Measurements from ENCODE around the gene SKIL.
A peak's percentile ranks its signal among the peaks of the same experiment; 100 is the strongest.
"Not testable (repeated sequence)": the region's sequence is repeated elsewhere in the genome, so short reads cannot be mapped to it uniquely, and the experiment has no call there.

The SKIL gene

GRCh38 chr3:170357176-170358041 is at the start of gene SKIL:
Gene SKIL (plus strand): TSS chr3:170357715. CDS start chr3:170360332, 2,617 bp downstream.
- DNase-seq: peak; percentile 98

- DNase-seq: no peak
Measured at GRCh38 chr3:170309046-170309445, 48.5 kb upstream of the SKIL start.

- no peak for DNase-seq
Measured at GRCh38 chr3:170317954-170318353, 39.6 kb upstream of the SKIL start.

- no peak for DNase-seq
Measured at GRCh38 chr3:170320461-170321121, 36.9 kb upstream of the SKIL start.

DNA sequence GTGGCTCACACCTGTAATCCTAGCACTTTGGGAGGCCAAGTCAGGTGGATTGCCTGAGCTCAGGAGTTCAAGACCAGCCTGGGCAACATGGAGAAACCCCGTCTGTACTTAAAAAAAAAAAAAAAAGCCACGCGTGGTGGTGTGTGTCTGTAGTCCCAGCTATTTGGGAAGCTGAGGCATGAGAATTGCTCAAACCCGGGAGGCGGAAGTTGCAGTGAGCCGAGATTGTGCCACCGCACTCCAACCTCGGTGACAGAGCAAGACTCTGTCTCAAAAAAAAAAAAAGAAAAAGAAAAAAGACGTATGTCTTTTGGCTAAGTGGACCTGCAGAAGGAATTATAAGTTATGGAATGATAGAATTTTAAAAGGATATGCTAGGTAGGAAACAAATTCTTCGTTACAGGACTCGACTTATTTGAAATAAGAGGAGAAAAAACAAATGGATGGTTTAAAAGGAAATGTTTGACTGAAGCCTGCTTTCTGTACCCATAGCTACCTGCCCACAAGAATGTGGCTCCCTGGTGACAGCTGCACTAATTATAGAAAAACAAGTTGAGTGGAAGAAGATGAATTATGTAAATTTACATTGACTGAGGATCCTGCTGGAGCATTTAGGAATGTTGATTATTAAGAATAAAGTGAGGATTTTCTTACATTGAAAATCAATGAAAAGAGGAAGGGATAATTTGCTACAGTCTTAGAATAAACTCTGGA is 36.0 kb upstream of the SKIL start:
- peak; percentile 22 for DNase-seq

DNA sequence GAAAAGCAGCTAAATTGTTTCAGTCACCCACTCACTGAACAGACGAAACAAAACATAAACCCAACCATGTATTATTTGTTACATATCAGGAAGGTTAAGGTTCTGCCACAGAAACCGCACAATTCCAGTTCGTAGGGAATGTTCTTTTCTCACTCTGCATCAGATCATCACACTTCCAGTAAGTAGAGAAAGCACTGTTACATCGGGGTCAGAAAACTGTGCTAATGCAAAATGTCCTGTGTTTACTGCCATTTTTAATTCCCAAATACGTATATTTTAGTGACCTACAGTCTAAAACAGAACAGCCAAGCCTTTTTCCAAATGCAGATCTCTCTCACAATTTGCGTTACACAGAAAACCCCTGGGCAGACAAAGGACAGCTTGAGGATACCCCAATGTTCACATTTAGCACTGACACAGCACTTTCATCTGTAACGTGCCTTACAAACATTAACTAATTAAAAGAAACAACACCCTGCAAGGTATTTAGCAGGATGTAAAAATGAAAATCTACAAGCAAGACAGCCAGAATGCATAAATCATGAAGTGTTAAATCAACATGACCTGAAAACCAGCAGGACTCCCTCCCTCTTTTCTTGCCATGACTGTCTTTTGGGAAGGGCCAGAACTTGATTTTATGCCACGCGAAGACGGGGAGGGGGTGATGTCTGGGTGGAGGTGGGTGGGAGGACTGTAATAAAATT is 34.8 kb upstream of the SKIL start:
- DNase-seq: peak; percentile 50

DNA sequence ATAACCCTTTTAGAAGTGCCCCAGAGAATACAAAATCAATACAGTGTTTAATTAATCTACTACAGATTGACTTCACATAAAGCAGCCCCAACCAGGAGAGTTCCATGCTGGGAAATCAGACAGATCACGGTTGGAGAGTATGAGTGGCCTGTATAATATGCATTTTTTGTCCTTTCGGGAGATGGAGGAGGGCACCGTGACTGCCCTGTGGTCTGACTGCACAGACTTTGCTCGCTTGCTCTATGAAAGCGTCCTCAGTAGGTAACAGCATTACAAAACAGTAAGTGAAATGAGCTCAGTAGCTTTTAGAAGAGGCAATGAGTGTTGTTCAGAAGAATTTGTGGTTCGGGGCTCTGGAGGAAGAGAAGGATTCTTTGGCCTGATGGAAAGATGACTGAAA is 34.2 kb upstream of the SKIL start:
- DNase-seq: peak; percentile 37

- no peak for DNase-seq
Measured at GRCh38 chr3:170324962-170325361, 32.6 kb upstream of the SKIL start.

GRCh38 chr3:170327040-170327808 is 30.3 kb upstream of the SKIL start:
- DNase-seq: no peak

DNA sequence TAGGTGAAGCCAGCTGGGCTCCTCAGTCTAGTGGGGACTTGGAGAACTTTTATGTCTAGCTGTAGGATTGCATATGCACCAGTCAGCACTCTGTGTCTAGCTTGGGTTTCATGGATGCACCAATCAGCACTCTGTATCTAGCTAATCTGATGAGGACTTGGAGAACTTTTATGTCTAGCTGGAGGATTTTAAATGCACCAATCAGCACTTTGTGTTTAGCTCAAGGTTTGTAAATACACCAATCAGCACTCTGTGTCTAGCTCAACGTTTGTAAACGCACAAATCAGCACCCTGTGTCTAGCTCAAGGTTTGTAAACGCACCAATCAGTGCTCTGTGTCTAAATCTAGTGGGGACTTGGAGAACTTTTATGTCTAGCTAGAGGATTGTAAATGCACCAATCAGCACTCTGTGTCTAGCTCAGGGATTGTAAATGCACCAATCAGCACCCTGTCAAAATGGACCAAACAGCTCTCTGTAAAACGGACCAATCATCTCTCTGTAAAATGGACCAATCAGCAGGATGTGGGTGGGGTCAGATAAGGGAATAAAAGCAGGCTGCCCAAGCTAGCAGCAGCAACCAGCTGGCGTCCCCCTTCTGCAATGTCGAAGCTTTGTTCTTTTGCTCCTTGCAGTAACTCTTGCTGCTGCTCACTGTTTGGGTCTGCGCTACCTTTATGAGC is 29.5 kb upstream of the SKIL start:
- DNase-seq: not testable (repeated sequence)

GRCh38 chr3:170330366-170330765 is 27.1 kb upstream of the SKIL start:
- no peak for DNase-seq

DNA sequence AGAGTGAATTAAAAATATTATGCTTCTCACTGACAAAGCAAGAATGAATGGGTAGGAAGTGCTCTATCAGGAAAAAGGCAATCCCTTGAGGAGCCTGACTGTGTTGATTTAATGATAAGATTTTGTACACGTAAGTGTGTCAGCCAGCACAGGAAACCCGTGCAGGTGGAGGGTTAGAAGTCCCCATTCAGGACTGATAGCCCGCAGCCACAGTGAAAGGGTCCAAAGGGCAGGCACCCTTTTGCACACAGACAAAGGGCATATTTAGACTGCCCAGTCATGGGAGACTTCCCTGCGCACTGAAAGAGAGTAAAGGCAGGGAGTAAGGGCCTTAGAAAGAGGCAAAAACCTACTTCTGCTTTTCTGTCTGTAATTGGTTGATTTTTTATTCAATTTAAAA is 26.4 kb upstream of the SKIL start:
- DNase-seq: no peak

- no peak for DNase-seq
Measured at GRCh38 chr3:170337420-170337819, 20.1 kb upstream of the SKIL start.

GRCh38 chr3:170338690-170339340 is 18.7 kb upstream of the SKIL start:
- no peak for DNase-seq

- DNase-seq: not testable (repeated sequence)
Measured at GRCh38 chr3:170342273-170342672, 15.2 kb upstream of the SKIL start.

DNA sequence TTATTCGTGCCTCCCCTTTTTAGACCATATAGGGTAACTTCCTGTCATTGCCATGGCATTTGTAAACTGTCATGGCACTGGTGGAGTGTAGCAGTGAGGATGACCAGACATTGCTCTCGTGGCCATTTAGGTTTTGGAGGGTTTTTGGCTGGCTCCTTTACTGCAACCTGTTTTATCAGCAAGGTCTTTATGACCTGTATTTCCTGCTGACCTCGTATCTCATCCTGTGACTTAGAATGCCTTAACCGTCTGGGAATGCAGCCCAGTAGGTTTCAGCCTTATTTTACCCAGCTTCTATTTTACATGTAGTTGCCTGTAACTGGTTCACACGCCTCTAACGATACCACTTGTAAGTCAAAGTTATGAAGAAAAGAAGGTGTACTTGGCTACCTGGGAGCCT is 13.7 kb upstream of the SKIL start:
- DNase-seq: not testable (repeated sequence)

DNA sequence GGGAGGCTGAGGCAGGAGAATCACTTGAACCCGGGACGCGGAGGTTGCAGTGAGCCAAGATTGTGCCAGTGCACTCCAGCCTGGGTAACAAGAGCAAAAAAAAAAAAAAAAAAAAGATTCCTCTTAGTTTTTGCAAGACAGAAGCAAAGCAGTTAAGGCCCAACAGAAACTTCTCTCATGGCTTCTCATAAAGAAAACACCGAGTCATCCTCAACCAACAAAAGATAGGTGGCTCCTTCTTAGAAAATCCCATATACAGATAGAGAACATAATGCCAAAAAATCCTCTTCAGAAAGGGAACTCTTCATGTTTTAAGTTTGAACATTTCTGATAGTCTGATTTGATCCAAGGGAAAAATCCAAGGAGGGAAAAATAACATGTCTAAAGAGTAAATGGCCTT is 12.5 kb upstream of the SKIL start:
- DNase-seq: no peak

DNA sequence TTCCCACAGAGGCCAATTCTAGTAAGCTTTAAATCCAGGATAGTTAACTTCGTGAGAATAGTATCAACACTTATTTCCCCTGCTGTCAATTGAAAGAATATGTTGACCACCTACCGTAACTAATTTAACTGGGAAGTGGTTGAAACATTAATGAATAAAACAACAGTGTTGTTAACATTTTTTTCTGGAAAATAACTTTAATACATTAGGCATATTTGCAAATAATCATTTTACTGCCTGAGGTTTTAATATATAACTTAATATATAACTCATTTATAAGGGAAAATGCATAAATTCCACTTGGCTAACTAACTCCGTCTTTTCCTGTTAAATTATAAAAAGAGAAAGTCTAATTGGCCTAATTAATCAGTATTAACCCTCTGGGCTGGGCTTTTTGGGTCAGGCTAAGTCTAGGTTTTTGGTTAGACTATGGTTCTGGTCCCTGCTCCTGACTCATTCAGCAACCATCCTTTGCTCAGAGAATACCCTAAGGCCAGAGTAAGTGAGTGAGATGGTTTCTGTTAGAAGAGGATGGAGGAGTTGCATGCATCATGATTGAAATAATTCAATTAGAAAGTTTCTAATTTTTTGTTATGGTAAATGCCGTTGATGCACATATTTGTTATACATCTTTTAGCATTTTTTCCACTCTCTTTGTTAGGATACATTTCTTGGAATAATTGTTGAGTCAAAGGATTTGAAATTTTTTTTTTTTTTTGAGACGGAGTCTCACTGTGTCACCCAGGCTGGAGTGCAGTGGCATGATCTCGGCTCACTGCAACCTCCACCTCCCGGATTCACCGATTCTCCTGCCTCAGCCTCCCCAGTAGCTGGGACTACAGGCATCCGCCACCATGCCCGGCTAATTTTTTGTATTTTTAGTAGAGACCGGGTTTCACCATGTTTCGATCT is 10.8 kb upstream of the SKIL start:
- DNase-seq: no peak

- DNase-seq: no peak
Measured at GRCh38 chr3:170350515-170351413, 6.8 kb upstream of the SKIL start.

Data from eye (tissue), 1 donor.